ENCODE measurements around the gene HJURP. TPM values are rescaled to one million over a fixed set of nuclear protein-coding genes. Genes with fewer than 3 reads are reported as not detected.

The HJURP gene
- total RNA-seq, 4 donors from 2014 or later: 13.0 TPM; not detected in 3

Other genes starting within 250 kb of the HJURP start
- not detected for gene UGT1A8, start 236.9 kb downstream of the HJURP start, total RNA-seq
- gene UGT1A10, start 218.1 kb downstream of the HJURP start, total RNA-seq: not detected
- gene UGT1A9, start 182.6 kb downstream of the HJURP start, total RNA-seq: not detected
- gene UGT1A7, start 172.6 kb downstream of the HJURP start, total RNA-seq: under 1 TPM in 1 of 4 donors, not detected in 3; 0.29 TPM
- gene UGT1A6, start 161.6 kb downstream of the HJURP start, total RNA-seq: not detected
- not detected for gene UGT1A5, start 141.6 kb downstream of the HJURP start, total RNA-seq
- gene UGT1A4, start 135.8 kb downstream of the HJURP start, total RNA-seq: not detected
- not detected for gene UGT1A3, start 125.5 kb downstream of the HJURP start, total RNA-seq
- not detected for gene UGT1A1, start 94.3 kb downstream of the HJURP start, total RNA-seq
- gene MROH2A, start 76.2 kb downstream of the HJURP start, total RNA-seq: not detected
- under 1 TPM in 1 of 4 donors, not detected in 3; 0.35 TPM for gene TRPM8, start 62.8 kb upstream of the HJURP start, total RNA-seq
- 1 to 10 TPM in 1 of 4 donors, not detected in 3; 1.3 TPM for gene SPP2, start 196.2 kb upstream of the HJURP start, total RNA-seq